B cell (primary cell): ENCODE results near the gene TUBB4A.
"Not testable (repeated sequence)": the region's sequence is repeated elsewhere in the genome, so short reads cannot be mapped to it uniquely, and the experiment has no call there.

Source experiments
- CTCF ChIP-seq: fragments of 200-600 bp; IDR thresholded peaks from one replicate; pipeline ENCODE4 v1.8.0; 2022; ENCODE audit warnings: antibody characterized with exemption, mild to moderate bottlenecking
- EZH2 ChIP-seq: IDR thresholded peaks from 2 replicates; pipeline ENCODE4 v1.6.1; 2012; ENCODE audit warnings: borderline replicate concordance, low read depth, mild to moderate bottlenecking, moderate library complexity, low read length; ENCODE audit not compliant: insufficient read depth, poor library complexity, severe bottlenecking

GRCh38 chr19:6550679-6551078 is 48.6 kb upstream of the TUBB4A start:
- not testable (repeated sequence) for TF ChIP-seq CTCF, EZH2
